ENCODE measurements around the gene PEMT.

PEMT gene

GRCh38 chr17:17503566-17504130 is 87.9 kb downstream of the PEMT start:
- DNase-seq (ENCODE audit: low spot score) = no peak

DNA sequence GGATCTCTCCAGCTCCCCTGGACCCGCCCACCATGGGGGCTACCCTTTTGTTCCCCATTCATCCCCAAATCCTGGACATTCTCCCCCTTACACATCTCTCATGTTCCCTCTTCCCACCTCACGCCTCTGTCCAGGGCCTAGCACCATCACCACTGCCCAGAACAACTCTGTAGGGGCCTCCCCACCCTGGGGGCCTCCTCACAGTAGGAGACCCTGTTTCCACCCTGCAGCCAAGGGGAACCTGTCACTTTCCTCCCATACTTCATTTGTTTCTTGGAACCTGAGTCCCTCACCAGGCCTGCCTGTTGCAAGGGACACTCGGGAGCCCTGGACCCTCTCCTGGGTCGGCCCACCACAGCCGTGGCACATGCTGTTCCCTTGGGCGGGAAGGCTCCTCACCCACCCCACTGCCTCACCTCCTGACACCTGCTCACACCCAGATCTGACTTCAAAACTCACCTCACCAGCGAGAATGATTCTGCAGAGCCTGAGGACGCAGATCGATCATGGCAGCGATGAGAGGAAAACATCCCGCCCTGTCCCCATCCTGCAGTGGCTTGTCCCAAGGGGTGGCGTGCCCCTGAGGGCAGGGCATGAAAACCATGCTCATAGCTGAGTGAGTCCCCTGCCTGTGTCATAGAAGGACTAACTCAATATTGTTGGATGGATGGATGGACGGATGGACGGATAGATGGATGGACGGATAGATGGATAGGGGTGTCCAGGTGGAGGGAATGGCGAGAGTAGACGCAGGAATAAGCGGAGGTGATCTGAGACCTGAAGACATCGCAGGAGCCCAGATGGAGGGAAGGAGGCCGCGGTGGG is 88.6 kb downstream of the PEMT start:
- DNase-seq (ENCODE audit: low spot score) = no peak

GRCh38 chr17:17500999-17501605 is 90.4 kb downstream of the PEMT start:
- peak; percentile 23 for DNase-seq (ENCODE audit: low spot score)

DNA sequence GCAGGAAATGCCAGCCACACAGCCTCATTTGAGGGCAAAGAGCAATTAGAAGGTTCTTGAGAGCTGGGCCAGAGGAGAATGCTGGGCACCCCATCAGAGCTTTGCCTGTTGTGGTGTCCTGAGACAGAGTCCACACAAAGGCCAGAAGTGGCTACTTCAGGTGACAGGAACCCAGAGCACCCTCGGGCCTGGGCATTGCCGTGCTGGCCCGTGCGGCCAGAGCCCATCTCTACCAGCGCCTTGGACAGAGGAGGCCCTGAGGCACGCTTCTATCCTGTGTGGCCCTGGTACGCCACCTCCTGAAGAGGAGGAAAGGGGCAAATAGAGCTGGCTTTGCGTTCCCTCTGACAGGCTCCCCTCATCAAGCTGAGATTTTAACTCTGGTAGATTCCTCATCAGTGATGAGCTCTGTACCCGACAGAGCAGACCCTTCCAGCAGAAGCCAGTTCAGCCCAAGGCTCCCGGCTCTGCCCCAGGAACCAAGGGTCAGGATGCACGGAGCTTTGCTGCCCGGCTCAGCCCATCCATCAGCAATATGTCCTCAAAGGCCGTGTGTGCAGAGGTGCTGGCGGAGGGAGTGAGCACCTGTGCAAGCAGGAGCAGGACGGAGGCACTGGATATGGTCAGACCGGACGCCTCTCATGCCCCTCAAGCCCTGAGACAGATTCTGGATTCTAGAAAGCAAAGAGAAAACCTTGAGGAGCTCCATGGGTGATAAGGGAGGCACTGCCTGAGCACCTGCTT is 91.9 kb downstream of the PEMT start:
- DNase-seq (ENCODE audit: low spot score) = no peak

DNA sequence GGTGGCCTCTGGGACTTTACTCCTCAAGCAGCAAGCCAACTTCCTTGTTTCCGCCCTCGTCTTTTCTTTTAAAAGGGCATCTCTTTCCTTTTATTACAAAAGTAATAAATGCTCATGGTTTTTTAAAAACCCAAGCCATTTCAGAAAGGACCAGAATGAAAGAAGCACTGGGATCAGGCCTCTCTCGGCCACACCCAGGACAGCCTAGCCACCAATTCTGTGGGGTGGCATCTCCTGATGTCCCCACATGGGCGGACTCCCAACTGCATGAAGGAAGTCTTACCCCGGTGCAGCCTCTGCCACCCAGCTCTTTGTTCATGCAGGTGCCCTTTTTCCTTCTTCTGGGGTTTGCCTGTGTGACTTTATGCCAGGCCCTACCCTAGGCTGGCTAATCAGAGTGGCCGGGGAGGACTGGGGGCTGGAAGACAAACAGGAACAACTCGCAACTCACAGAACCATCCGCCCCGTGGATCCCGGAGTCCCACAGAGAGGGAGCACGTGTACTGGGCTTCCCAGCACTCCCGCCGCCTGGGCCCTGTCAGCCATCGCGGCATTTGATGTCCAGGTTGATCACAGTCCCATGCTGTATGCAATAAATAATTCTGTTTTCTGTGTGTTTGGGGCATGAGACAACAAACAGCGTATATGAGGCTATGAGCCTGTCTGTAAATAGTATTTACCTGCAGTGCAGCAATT is 92.8 kb downstream of the PEMT start:
- DNase-seq (ENCODE audit: low spot score) = no peak

DNA sequence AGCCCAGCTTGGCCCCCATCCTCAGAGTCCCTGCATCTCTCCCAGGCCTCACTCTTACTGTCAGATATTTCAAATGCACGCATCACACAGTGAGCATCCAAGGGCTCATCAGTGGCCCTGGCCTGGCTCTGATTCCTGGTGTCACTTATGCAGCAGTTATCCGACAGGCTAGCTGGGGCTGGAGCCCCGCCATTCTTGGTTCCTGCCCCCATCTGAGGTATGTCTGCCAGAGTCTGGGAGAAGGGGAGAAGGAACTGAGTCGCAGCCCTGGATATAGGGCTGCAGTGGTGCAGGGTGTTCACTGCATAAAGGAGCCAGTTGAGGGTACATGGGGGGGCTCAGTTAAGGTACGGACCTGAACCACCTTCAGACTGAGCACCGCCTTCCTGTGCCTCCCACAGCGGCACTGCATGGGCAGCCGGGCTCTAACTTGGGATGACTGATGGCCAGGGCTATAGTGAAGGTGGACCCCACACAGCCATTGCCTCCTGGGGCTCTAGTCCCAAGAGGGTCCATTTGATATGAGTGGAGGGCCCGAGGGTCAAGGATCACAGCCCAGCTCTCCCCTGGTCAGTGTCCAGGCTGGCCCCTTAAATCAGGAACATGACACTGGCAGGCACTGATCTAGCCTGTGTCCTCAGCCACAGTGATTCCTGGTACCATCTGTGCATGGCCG is 93.5 kb downstream of the PEMT start:
- DNase-seq (ENCODE audit: low spot score) = no peak

DNA sequence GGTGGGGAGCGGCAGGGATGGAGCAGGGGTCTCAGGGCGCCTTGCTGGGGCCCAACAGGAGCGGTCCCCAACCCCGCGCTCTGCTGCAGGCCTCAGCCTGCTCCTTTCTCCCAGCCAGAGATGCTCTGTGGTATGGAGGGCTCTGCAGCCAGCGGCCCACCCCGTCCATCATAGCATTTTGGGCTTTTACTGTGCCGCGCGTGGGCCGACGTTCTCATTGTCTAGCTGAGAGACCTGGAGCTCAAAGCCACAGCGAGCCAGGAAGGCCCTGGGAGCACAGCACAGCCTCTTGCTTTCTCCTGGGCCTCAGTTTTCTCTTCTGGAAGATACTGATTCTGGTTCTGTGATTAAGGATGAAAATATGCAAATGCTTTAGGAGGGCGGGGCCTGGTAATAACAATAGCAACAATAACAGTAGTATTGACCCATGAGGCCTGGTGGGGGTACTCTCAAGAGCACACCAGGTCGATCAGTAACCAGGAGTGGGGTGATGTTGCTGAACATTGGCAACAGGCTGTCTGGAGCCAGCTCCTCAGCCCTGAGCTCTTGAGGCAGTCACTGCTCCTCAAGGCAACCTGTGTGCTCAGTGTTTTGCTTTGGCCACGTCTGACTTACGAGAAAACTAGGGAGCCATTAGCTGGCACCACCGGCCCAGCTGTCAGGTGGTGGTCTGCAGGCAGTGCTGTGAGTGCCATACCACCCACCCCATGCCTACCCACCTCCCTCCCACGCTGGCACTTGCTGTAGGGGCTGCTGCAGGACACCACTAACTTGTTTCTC is 94.3 kb downstream of the PEMT start:
- DNase-seq (ENCODE audit: low spot score) = no peak

- peak; percentile 87 for DNase-seq (ENCODE audit: low spot score)
Measured at GRCh38 chr17:17496189-17497064, 95.1 kb downstream of the PEMT start, which contains the start of gene RASD1. TSS of gene RASD1 (minus strand) at chr17:17496395. CDS start at chr17:17496181, 214 bp downstream.

GRCh38 chr17:17495536-17496188 is 95.8 kb downstream of the PEMT start:
- peak; percentile 28 for DNase-seq (ENCODE audit: low spot score)

GRCh38 chr17:17494870-17495535 is 96.5 kb downstream of the PEMT start:
- DNase-seq (ENCODE audit: low spot score) = peak; percentile 63

GRCh38 chr17:17494499-17494869 is 97.0 kb downstream of the PEMT start:
- DNase-seq (ENCODE audit: low spot score) = peak; percentile 7

DNA sequence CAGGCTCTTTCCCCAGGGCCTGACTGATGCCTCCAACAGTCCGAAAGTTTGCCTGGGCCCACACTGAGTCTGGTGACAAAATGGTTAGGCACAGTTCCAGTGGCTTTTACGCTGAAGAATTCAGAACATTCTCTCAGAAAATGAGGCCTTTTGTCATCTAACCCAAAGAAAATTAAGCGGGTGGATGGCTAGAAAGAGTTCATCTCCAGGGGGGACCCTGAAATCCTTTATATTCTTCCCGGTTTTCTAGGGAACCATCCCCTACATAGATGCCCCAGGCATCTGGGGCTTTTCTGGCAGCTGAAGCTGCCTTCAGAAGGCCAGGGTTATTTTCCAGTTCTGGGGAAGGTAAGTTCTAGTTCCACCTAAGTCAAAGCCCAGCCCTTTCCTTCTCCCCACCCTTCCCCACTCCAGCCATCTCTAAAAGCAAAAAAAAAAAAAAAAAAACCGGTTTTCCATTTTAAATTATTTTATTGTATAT is 97.5 kb downstream of the PEMT start:
- no peak for DNase-seq (ENCODE audit: low spot score)

GRCh38 chr17:17493249-17493985 is 98.1 kb downstream of the PEMT start:
- peak; percentile 18 for DNase-seq (ENCODE audit: low spot score)

- no peak for DNase-seq (ENCODE audit: low spot score)
Measured at GRCh38 chr17:17492571-17492970, 98.9 kb downstream of the PEMT start.

- no peak for DNase-seq (ENCODE audit: low spot score)
Measured at GRCh38 chr17:17492085-17492484, 99.4 kb downstream of the PEMT start.

- no peak for DNase-seq (ENCODE audit: low spot score)
Measured at GRCh38 chr17:17491546-17491988, 99.9 kb downstream of the PEMT start.

- DNase-seq (ENCODE audit: low spot score) = no peak
Measured at GRCh38 chr17:17491031-17491471, 100.5 kb downstream of the PEMT start.

Measured in kidney tubule cell (primary cell).